ENCODE data around the gene KISS1R. TPM values are rescaled to one million over a fixed set of nuclear protein-coding genes. Genes with fewer than 3 reads are reported as not detected.

The KISS1R gene
- total and polyA plus RNA-seq, 8 donors: 0.11 to 0.23 (median 0.15) TPM; not detected in 5

- intact Hi-C loops (cut with DNase I): no loop called here
- peak overlapping the region in 1 of 2 donors; percentile 98 for H3K27ac ChIP-seq
- H3K9me3 ChIP-seq: no peaks in the 10 kb centered on the region
- H3K27me3 ChIP-seq: no peaks in the 10 kb centered on the region
- H3K36me3 ChIP-seq: peaks cover 0 to 38% of the 10 kb centered on the region in 2 donors
- DNase-seq (no peak), ATAC-seq (no peak)
- no peak overlapping the region for H3K4me3 ChIP-seq
- peaks cover 23 to 58% of the 10 kb centered on the region in 2 donors for H3K4me1 ChIP-seq
- TF ChIP-seq CTCF (IDR thresholded peaks at IDR 0.05): no peak
These were observed 12.2 kb downstream of the KISS1R start for GRCh38 chr19:929203-929890.

DNA sequence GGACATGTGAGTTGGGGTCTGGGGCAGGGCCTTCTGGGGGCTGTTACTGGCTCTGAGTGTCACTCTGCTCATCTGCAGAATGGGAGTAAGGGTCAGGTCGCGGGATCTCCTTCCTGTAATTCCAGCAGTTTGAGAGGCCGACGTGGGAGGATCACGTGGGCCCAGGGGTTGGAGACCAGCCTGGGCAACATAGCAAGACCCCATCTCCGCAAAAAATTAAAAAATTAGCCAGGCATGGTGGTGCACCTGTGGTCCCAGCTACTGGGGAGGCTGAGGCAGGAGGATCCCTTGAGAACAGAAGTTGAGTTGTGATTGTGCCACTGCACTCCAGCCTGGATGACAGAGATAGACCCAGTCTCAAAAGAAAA is 12.7 kb downstream of the KISS1R start:
- Histone ChIP-seq H3K36me3 (peaks cover 0 to 38% of the 10 kb centered on the region in 2 donors), H3K4me1 (peaks cover 24 to 58% of the 10 kb centered on the region in 2 donors), H3K4me3 (no peak overlapping the region), H3K9me3 (no peaks in the 10 kb centered on the region), H3K27me3 (no peaks in the 10 kb centered on the region), H3K27ac (no peak overlapping the region)
- no peak for DNase-seq
- no peak for TF ChIP-seq CTCF (IDR thresholded peaks at IDR 0.05)
- ATAC-seq: no peak
- intact Hi-C loops (cut with DNase I): no loop called here

GRCh38 chr19:931860-932647 is 14.9 kb downstream of the KISS1R start:
- Histone ChIP-seq H3K27ac (peak overlapping the region in 1 of 2 donors; percentile 78), H3K36me3 (peaks cover 0 to 42% of the 10 kb centered on the region in 2 donors)
- ATAC-seq: no peak

GRCh38 chr19:932648-933552 is 15.8 kb downstream of the KISS1R start:
- peaks cover 32 to 64% of the 10 kb centered on the region in 2 donors for H3K4me1 ChIP-seq
- H3K27me3 ChIP-seq: no peaks in the 10 kb centered on the region
- peak; percentile 27 for ATAC-seq
- peak overlapping the region; percentile 19 to 78 for H3K27ac ChIP-seq
- no peak for TF ChIP-seq CTCF (IDR thresholded peaks at IDR 0.05)
- peak overlapping the region in 1 of 2 donors; percentile 28 for H3K4me3 ChIP-seq
- intact Hi-C loops (cut with DNase I): no loop called here
- peak; percentile 57 to 91 (median 87) for DNase-seq
- peaks cover 0 to 42% of the 10 kb centered on the region in 2 donors for H3K36me3 ChIP-seq
- no peaks in the 10 kb centered on the region for H3K9me3 ChIP-seq

More at GRCh38 chr19:931860-932647, 14.9 kb downstream of the KISS1R start:
- no peak for DNase-seq
- no peaks in the 10 kb centered on the region for H3K27me3 ChIP-seq
- TF ChIP-seq CTCF (IDR thresholded peaks at IDR 0.05): no peak
- peak overlapping the region in 1 of 2 donors; percentile 28 for H3K4me3 ChIP-seq
- H3K4me1 ChIP-seq: peaks cover 32 to 69% of the 10 kb centered on the region in 2 donors
- intact Hi-C loops (cut with DNase I): no loop called here
- H3K9me3 ChIP-seq: no peaks in the 10 kb centered on the region

Measured in left lung (tissue), 10 donors.